Measurements from ENCODE around the gene GIMAP5. TPM values are rescaled to one million over a fixed set of nuclear protein-coding genes. Genes with fewer than 3 reads are reported as not detected.
"Not testable (repeated sequence)": the region's sequence is repeated elsewhere in the genome, so short reads cannot be mapped to it uniquely, and the experiment has no call there.

The GIMAP5 gene
- total RNA-seq, 3 donors from 2014 or later: 44.1 to 52.2 (median 50.2) TPM

DNA sequence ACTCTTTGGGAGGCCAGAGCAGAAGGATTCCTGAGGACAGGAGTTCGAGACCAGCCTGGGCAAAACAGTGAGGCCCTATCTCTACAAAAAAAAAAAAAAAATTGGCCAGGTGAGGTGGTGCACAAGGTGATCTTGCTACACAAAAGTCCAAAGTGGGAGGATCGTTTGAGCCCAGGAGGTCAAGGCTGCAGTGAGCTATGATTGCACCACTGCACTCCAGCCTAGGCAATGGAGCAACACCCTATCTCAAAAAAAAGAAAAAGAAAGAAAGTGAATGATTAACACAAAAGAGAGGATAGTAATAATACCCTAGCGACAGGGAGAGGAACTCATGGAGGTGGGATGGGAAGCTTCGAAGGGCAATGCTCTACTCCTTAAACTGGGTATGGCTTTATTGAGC is 32.5 kb downstream of the GIMAP5 start:
- Mint-ChIP-seq H3K27me3 (ENCODE audit: low read depth) (no peaks in the 10 kb centered on the region), H3K4me3 (no peak overlapping the region), H3K4me1 (ENCODE audit: low read depth) (no peaks in the 10 kb centered on the region), H3K36me3 (ENCODE audit: insufficient read depth) (peaks cover 4% of the 10 kb centered on the region), H3K9me3 (peaks cover 14% of the 10 kb centered on the region)
- no peak for DNase-seq
- no peak for ATAC-seq

DNA sequence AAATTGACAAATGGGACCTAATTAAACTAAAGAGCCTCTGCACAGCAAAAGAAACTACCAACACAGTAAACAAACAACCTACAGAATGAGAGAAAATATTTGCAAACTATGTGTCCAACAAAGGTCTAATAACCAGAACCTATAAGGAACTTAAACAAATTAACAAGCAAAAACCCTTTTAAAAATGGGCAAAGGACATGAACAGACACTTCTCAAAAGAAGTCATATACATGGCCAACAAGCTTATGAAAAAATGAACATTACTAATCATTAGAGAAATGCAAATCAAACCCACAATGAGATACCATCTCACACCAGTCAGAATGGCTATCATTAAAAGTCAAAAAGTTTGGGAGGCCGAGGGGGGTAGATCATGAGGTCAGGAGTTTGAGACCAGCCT is 36.9 kb downstream of the GIMAP5 start:
- H3K4me3 Mint-ChIP-seq; H3K27me3 Mint-ChIP-seq (ENCODE audit: low read depth); H3K36me3 Mint-ChIP-seq (ENCODE audit: insufficient read depth); DNase-seq; ATAC-seq; H3K4me1 Mint-ChIP-seq (ENCODE audit: low read depth): not testable (repeated sequence)
- peaks cover 14% of the 10 kb centered on the region for H3K9me3 Mint-ChIP-seq

DNA sequence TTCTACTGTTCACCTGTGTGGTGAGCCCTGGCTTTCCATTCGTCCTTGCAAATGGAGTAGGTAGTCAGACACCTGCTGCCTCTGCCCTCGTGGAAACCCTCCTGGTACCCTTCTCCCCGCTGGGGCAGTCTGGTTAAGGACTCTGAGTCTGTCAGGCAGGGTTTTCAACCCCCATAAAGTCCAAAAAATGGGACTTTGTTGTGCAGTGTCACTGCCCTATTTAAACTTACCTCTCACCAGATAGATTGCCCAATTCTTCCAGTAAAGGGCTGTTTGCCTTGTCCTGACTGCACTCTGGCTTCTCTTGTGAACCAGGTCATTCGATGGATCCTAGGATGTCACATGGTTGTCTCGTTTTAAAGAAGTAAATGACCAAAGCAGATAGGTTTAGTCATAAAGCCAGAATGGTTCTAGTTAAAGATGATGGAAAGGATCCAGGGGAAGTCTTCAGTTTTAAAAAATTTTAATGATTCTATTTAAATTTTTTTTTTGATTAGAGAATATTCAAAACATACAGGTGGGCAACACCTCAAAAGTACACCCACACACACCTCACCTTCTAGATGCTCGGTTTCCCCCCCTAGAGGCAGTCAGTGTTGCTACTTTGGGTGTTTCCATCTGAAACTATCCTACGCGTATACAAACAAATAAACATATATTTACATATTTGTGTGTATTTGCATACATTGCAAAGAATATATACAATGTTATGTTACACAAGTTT is 41.0 kb downstream of the GIMAP5 start:
- no peak for ATAC-seq
- H3K27me3 Mint-ChIP-seq (ENCODE audit: low read depth): no peaks in the 10 kb centered on the region
- peaks cover 11% of the 10 kb centered on the region for H3K9me3 Mint-ChIP-seq
- no peak overlapping the region for H3K4me3 Mint-ChIP-seq
- DNase-seq: no peak
- no peaks in the 10 kb centered on the region for H3K4me1 Mint-ChIP-seq (ENCODE audit: low read depth)
- H3K36me3 Mint-ChIP-seq (ENCODE audit: insufficient read depth): peaks cover 2% of the 10 kb centered on the region

DNA sequence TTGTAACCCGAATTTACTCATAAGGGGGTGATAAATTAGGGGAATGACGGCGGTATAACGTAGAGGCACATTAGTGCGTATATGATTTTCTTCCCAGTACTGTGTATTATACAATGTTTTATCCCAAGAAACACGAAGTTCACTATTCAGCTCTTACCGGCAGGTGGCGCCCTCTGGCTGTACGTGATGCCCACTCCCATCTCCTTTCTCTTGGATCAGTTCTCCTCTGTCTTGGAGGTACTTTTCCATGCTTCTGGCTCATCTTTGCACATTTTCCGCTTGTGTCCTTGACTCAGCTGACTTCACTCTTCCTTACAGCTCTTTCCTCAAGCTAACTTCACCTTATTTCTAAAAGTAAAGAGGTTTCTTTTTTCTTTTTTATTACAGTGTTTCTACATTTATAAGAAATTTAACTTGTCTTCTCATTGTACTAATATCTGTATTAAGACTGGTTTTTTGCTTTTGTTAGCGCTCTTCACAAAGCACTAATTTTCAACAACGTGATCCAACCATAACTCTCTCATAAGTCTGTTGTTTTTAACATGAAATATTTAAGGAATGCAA is 41.6 kb downstream of the GIMAP5 start:
- ATAC-seq (peak; percentile 51 to 59), DNase-seq (peak; percentile 72)
- Mint-ChIP-seq H3K4me3 (no peak overlapping the region), H3K27me3 (ENCODE audit: low read depth) (no peaks in the 10 kb centered on the region), H3K9me3 (peaks cover 5% of the 10 kb centered on the region), H3K36me3 (ENCODE audit: insufficient read depth) (peaks cover 2% of the 10 kb centered on the region), H3K4me1 (ENCODE audit: low read depth) (no peaks in the 10 kb centered on the region)

DNA sequence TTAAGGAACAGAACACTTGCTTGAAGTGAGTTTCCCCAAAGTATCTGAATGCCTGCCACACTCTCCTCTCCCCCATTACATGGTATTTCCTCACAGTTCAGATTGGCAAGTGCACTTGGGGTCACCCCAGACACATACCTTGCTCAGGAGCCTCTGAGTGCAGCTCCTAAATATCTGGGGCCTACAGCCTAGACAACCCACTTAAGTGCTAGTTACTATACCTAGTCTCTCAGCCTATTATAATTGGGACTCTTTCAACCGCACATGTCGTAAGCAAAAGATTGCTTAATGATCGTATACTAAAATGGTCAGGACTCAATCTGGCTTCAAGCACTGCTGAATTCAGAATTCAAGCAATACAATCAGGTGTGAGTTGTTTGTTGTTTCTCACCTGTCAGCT is 43.1 kb downstream of the GIMAP5 start:
- Mint-ChIP-seq H3K36me3 (ENCODE audit: insufficient read depth) (no peaks in the 10 kb centered on the region), H3K27me3 (ENCODE audit: low read depth) (peaks cover 2% of the 10 kb centered on the region), H3K4me1 (ENCODE audit: low read depth) (no peaks in the 10 kb centered on the region), H3K9me3 (no peaks in the 10 kb centered on the region), H3K4me3 (no peak overlapping the region)
- no peak for DNase-seq
- no peak for ATAC-seq

DNA sequence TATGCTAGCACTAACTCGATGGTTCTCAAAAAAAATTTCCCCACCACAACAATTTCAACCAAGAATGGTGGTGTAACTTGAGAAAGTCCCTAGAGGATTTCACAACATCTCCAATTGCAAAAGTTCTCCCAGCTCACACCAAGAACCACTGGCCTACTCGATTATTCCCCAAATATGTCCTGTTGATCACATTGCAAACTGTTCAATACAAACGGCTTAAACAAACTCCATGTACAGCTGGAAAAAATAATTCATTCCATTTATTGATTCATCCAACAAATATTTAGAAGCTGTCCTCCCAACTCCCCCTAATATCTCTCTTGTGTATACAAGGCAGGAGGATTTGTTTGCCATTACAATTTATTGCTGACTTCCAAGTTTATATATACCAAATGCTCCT is 43.9 kb downstream of the GIMAP5 start:
- ATAC-seq: no peak
- no peaks in the 10 kb centered on the region for H3K4me1 Mint-ChIP-seq (ENCODE audit: low read depth)
- no peak overlapping the region for H3K4me3 Mint-ChIP-seq

DNA sequence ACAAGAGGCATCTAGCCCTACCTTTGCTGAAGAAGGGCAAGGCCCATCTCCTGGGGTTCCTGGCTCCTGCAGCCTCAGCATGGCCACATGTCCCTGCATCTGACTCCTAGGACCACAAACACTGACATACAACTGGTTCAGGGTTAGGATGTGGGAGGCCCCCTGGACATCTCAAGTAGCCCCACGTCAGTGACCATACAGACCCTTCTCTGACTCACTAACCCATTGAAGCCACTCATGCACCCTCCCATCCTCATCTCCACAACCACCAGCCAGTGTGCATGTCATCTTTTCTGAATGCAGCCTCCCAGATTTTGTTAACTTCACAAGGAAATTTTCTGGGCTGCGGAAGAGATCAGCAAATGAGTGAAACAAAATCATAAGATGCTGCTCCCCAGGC is 44.7 kb downstream of the GIMAP5 start:
- H3K9me3 Mint-ChIP-seq: no peaks in the 10 kb centered on the region
- H3K27me3 Mint-ChIP-seq (ENCODE audit: low read depth): peaks cover 8% of the 10 kb centered on the region
- H3K4me3 Mint-ChIP-seq: no peak overlapping the region
- no peak for DNase-seq
- H3K4me1 Mint-ChIP-seq (ENCODE audit: low read depth): no peaks in the 10 kb centered on the region
- no peak for ATAC-seq
- H3K36me3 Mint-ChIP-seq (ENCODE audit: insufficient read depth): no peaks in the 10 kb centered on the region

More for the DNA sequence above, 43.9 kb downstream of the GIMAP5 start:
- no peaks in the 10 kb centered on the region for H3K36me3 Mint-ChIP-seq (ENCODE audit: insufficient read depth)
- no peak for DNase-seq
- peaks cover 8% of the 10 kb centered on the region for H3K27me3 Mint-ChIP-seq (ENCODE audit: low read depth)
- H3K9me3 Mint-ChIP-seq: no peaks in the 10 kb centered on the region

DNA sequence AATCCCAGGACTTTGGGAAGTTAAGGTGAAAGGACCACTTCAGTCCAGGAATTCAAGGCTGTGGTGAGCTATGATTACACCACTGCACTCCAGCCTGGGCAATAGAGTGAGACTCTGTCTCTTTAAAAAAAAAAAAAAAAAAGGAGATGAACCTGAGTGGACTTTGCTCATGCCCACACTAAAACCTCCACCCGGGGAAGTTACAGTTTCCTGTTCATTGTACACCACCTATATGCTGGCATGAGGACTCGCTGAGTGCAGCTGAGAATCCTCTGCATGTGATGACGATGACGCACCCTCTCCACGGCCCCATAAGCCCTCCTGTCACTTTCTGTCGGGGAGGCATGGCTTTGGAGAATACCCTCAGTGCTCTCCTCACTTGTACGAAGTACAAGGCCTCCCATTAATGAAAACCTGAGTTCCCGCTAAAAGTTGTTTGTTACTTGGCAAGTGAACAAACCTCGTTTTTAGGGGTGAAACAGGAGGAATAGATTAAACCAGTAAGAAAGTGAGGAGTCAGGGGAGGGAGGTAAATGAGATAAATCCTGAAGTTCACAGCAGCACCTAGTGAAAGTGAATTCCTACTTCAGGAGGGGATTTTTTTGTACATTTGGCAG is 47.0 kb downstream of the GIMAP5 start:
- Mint-ChIP-seq H3K4me3 (no peak overlapping the region), H3K4me1 (ENCODE audit: low read depth) (no peaks in the 10 kb centered on the region), H3K27me3 (ENCODE audit: low read depth) (peaks cover 10% of the 10 kb centered on the region), H3K9me3 (no peaks in the 10 kb centered on the region), H3K36me3 (ENCODE audit: insufficient read depth) (no peaks in the 10 kb centered on the region)
- no peak for ATAC-seq
- no peak for DNase-seq

DNA sequence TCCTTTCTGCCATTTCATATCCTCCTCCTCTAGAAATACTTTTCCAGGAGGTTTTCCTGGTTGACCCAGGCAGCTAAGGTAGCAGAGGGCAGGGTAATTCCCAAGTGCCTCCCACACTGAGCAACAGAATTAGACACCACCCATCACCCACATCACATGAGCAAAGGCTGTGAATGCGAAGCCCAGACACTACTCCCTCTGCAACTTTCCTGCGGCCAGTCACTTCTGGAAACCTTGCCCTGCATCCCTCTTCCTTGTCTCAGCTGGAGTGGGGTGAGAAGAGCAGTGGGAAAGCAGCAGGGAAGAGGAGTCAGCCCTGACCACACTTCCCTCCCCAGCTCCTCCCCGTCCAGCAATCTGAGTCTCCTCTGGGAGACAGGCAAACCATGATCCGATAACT is 47.7 kb downstream of the GIMAP5 start:
- Mint-ChIP-seq H3K9me3 (no peaks in the 10 kb centered on the region), H3K4me1 (ENCODE audit: low read depth) (no peaks in the 10 kb centered on the region), H3K27me3 (ENCODE audit: low read depth) (peaks cover 10% of the 10 kb centered on the region), H3K4me3 (no peak overlapping the region), H3K36me3 (ENCODE audit: insufficient read depth) (no peaks in the 10 kb centered on the region)
- DNase-seq (no peak), ATAC-seq (no peak)

DNA sequence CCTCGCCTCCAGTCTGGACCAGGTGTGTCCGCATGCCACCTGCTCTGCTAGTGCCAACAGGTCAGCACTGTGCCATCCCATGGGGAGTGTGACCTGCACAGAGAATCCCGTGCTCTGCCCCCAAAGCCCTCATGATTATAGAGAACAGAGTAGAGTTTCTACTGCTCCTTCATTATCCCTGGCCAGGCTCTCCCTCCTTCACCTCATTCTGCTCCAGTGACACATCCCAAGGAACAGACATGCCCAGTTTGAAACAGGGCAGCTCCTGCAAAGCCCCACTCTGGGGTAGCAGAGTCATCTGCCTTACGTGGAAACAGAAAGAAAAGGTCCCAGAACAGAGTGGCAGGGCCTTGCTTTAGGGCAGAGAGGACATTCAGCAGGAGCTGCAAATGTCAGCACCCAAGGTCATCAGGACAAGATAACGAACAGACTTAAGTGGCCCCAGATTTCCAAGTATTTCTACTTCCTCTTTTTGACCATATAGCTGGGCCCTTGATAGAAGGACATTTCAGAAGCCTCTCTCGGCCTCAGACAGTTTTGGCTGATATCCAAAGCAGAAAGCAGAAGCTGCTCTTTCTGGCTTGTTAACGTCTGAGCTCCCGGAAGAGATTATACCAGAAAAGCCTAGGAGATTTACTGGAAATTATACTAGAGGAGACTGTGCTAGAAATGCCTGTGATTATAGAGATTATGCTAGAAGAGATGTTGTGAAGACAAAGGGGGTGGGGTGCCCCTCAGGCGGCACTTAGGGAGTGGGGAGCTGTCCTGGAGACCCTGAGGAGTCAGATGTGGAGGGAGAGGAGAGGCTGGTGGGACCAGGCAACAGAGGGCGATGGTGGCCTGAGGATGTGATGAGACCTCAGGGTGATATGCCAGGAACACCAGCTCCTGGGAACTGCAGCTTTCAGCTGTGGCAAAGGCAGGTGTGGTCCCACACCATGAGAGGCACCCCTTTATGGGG is 50.4 kb downstream of the GIMAP5 start:
- Mint-ChIP-seq H3K4me1 (ENCODE audit: low read depth) (no peaks in the 10 kb centered on the region), H3K9me3 (no peaks in the 10 kb centered on the region), H3K4me3 (no peak overlapping the region), H3K36me3 (ENCODE audit: insufficient read depth) (no peaks in the 10 kb centered on the region), H3K27me3 (ENCODE audit: low read depth) (peaks cover 12% of the 10 kb centered on the region)
- DNase-seq (no peak), ATAC-seq (no peak)

DNA sequence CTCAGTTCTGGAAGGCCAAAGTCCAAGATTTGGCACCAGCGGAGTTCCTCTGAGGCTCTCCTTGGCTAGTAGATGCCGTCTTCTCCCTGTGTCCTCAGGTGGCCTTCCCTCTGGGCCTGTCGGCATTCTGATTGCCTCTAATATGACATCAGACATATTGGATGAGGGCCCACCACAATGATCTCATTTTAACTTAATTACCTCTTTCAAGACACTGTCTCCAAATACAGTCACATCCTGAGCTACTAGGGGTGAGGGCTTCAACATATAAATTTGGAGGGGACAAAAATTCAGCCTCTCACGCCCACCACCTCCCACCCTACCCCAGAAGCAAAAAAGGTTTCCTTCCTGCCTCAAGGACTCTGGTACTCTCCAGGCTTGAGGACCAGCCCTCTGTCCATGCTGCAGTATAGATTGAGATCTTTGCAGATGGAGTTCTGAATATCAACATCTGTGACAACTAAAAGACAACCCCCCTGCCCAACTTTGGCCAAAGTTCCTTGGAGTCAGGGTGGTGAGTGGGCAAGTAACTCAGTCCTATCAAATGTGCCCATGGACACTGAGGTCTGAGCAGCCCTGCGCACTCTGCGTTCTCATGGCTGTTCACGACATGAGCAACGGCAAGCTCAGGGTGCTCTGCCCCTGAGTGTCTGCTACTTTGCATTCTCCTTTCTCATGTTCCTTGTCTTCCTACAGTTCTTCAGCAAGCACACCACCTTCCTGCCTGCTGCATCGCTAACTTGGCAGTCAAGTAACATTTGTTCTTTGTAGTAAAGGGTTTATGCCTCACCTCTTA is 51.5 kb downstream of the GIMAP5 start:
- no peaks in the 10 kb centered on the region for H3K9me3 Mint-ChIP-seq
- H3K4me1 Mint-ChIP-seq (ENCODE audit: low read depth): no peaks in the 10 kb centered on the region
- H3K36me3 Mint-ChIP-seq (ENCODE audit: insufficient read depth): no peaks in the 10 kb centered on the region
- H3K27me3 Mint-ChIP-seq (ENCODE audit: low read depth): peaks cover 12% of the 10 kb centered on the region
- ATAC-seq (no peak), DNase-seq (no peak)
- no peak overlapping the region for H3K4me3 Mint-ChIP-seq

DNA sequence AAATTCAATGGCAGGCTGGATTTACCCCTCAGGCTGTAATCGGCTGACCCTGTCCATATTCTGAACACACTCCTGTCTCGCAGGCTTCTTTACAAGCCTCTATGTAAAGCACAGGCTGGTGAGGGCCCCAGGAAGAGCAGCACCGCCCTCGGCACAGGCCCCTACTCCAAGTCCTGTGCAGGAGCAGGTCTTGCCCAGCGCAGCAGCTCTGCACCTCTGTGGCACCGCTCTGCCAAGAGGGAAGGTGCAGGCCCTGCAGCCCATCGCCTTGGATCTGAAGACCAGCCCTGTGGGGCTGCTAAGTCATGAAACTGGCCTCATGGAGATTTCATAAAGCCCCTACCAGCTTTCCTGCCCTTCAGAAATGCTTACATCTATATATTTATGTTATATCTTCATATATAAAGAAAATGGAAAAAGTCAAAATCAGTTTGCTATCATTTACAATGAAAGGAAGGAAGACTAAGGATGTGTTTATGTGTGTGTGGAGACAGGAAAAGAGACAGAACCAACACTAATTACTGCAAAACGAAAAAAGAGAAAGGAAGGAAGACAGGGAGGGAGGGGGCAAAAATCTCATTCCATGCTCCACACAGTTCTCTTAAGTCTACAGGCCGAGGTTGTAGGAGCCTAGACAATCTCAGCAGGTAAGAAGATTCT is 53.3 kb downstream of the GIMAP5 start:
- Mint-ChIP-seq H3K27me3 (ENCODE audit: low read depth) (peaks cover 9% of the 10 kb centered on the region), H3K9me3 (no peaks in the 10 kb centered on the region)
- ATAC-seq: no peak

DNA sequence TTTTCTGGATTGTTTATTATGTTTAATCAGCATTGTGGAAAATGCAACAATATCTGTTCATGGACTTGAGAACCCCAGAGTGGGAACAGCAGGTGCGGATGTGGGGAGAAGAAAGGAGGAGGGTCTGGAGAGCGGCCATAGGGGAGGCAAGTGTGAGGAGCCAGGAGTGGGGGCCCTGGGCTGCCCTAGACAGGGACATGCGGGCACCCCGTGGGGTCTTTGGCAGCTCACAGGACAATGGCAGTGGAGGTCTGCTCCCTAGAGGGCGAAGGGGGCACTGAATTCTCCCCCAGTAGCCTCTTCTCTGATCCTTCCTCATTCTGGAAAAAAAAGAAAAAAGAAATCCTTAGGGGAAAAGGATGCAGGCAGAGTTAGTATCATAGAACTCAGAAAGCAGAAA is 54.1 kb downstream of the GIMAP5 start:
- no peak for ATAC-seq
- no peaks in the 10 kb centered on the region for H3K36me3 Mint-ChIP-seq (ENCODE audit: insufficient read depth)
- peaks cover 4% of the 10 kb centered on the region for H3K27me3 Mint-ChIP-seq (ENCODE audit: low read depth)
- no peaks in the 10 kb centered on the region for H3K9me3 Mint-ChIP-seq
- no peak overlapping the region for H3K4me3 Mint-ChIP-seq
- H3K4me1 Mint-ChIP-seq (ENCODE audit: low read depth): no peaks in the 10 kb centered on the region
- no peak for DNase-seq

More for the DNA sequence above, 53.3 kb downstream of the GIMAP5 start:
- no peaks in the 10 kb centered on the region for H3K4me1 Mint-ChIP-seq (ENCODE audit: low read depth)
- DNase-seq: no peak
- no peaks in the 10 kb centered on the region for H3K36me3 Mint-ChIP-seq (ENCODE audit: insufficient read depth)
- H3K4me3 Mint-ChIP-seq: no peak overlapping the region
